Neural crest cell (in vitro differentiated cells): Measurements from ENCODE around the gene STAG1. TPM values are rescaled to one million over a fixed set of nuclear protein-coding genes. Genes with fewer than 3 reads are reported as not detected.
"Not testable (repeated sequence)": the region's sequence is repeated elsewhere in the genome, so short reads cannot be mapped to it uniquely, and the experiment has no call there.

Experiments used
- DNase-seq: peaks from one replicate; pipeline ENCODE4 v3.0.0; 2021; ENCODE audit warnings: low read depth, mixed read lengths, low spot score
- H3K27ac Mint-ChIP-seq: one replicate; pipeline ENCODE4 v1.8.0; 2021; ENCODE audit warnings: mild to moderate bottlenecking, mixed read lengths; ENCODE audit not compliant: unreplicated experiment
- H3K27me3 Mint-ChIP-seq: 2 replicates; pipeline ENCODE4 v1.8.0; 2021; ENCODE audit warnings: low read depth, mild to moderate bottlenecking, mixed read lengths
- H3K36me3 Mint-ChIP-seq: 2 replicates; pipeline ENCODE4 v1.8.0; 2021; ENCODE audit warnings: low read depth, mild to moderate bottlenecking, mixed read lengths
- H3K4me1 Mint-ChIP-seq: 2 replicates; pipeline ENCODE4 v1.8.0; 2021; ENCODE audit warnings: mixed read lengths
- H3K4me3 Mint-ChIP-seq: one replicate; pipeline ENCODE4 v1.8.0; 2021; ENCODE audit warnings: mild to moderate bottlenecking, mixed read lengths
- H3K9me3 Mint-ChIP-seq: 2 replicates; pipeline ENCODE4 v1.8.0; 2021; ENCODE audit warnings: mixed read lengths
- total RNA-seq: library from RNA; stranded (reverse); gene quantifications from 2 replicates; pipeline ENCODE4 v1.2.1, GENCODE V29; 2021
- TF ChIP-seq, protein P1 (sequence below): fragments of 200-600 bp; sonication (generic); conservative IDR thresholded peaks from 2 replicates; pipeline ENCODE4 v1.5.0; 2021; ENCODE audit warnings: antibody characterized with exemption, mild to moderate bottlenecking

Gene STAG1
- total RNA-seq, 1 donor from 2014 or later: 47.0 TPM

DNA sequence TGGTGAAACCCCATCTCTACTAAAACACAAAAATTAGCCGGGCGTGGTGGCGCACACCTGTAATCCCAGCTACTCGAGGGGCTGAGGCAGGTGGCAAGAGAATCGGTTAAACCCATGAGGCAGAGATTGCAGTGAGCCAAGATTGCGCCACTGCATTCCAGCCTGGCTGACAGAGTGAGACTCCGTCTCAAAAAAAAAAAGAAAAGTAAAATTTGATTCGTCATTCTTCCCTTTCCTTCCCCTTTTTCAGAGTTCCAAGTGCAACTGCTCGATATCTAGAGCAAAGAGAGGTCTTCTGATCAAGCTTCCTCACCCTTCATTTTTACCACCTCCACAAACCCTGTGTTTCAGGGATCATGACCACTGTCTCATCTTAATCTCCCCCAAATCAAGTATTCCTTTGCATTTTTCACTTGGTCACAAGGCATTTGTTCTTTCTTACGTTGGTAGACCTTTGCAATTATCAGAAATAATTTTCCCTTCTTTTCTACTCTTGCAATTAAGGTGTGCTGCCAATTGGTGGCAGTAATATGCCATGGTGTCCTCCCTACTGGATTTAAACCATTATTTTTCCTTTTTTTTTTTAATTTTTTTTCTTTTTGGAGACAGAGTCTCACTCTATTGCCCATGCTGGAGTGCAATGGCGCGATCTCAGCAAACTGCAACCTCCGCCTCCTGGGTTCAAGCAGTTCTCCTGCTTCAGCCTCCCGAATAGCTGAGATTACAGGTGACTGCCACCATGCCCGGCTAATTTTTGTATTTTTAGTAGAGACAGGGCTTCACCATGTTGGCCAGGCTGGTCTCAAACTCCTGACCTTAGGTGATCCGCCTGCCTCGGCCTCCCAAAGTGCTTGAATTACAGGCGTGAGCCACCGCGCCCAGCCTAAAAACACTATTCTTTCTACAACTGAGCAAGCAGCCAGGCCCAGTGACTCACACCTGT, 6.3 kb upstream of the STAG1 start:
- Mint-ChIP-seq H3K36me3 (peaks cover 15% of the 10 kb centered on the region), H3K9me3 (peaks cover 11% of the 10 kb centered on the region), H3K4me1 (peaks cover 15% of the 10 kb centered on the region), H3K4me3 (peak overlapping the region; percentile 10)
- TF ChIP-seq, protein P1, sequence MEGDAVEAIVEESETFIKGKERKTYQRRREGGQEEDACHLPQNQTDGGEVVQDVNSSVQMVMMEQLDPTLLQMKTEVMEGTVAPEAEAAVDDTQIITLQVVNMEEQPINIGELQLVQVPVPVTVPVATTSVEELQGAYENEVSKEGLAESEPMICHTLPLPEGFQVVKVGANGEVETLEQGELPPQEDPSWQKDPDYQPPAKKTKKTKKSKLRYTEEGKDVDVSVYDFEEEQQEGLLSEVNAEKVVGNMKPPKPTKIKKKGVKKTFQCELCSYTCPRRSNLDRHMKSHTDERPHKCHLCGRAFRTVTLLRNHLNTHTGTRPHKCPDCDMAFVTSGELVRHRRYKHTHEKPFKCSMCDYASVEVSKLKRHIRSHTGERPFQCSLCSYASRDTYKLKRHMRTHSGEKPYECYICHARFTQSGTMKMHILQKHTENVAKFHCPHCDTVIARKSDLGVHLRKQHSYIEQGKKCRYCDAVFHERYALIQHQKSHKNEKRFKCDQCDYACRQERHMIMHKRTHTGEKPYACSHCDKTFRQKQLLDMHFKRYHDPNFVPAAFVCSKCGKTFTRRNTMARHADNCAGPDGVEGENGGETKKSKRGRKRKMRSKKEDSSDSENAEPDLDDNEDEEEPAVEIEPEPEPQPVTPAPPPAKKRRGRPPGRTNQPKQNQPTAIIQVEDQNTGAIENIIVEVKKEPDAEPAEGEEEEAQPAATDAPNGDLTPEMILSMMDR: peak; percentile 63
- not testable (repeated sequence) for H3K27me3 Mint-ChIP-seq, DNase-seq, H3K27ac Mint-ChIP-seq

DNA sequence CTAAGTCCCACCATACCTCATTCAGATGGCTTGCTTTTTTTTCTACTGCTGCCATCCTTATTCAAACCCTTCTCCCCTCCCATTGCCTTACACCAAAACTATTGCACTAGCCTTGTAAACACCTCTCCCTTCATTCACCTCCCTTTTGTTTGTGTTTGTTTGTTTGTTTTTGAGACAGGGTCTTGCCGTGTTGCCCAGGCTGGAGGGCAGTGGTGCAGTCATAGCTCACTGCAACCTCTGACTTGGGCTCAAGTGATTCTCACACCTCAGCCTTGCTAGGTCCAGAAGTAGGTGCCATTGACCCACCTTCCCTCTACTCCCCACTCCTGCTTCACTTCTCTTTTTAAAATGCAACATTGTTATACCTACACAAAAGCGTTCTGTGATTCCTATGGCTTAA, 3.0 kb upstream of the STAG1 start:
- TF ChIP-seq, protein P1: no peak
- Mint-ChIP-seq H3K27ac (no peak overlapping the region), H3K36me3 (no peaks in the 10 kb centered on the region), H3K4me1 (peaks cover 35% of the 10 kb centered on the region), H3K4me3 (peak overlapping the region; percentile 61), H3K27me3 (peaks cover 2% of the 10 kb centered on the region), H3K9me3 (no peaks in the 10 kb centered on the region)
- DNase-seq: no peak

DNA sequence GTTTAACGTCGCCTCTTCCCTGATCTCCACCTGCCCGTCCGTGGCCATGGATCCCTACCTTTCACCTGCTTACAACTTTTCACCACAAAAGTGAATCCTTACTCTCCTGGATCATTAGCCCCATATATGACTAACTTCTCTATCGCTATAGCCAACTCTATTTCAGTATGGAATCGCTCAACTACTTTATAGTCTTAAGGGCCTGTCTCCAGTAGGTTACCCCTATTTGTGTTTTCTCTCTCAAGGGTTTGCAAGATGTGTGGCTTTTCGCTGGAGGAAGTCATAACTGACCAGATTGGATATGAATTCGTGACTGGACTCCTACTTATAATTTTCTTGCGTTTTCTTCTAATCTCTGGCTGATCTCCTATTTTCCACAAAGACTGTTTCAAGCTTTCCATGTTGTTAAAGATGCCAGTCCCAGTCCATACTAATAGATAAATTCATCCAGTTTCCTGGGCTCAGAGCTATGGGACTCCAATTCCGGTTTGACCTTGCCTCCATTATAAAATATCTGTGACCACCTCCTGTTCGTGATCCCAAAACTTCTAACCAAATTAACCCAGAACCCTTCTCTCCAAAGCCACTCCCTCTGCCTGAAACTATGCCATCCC, 1.3 kb upstream of the STAG1 start:
- H3K9me3 Mint-ChIP-seq: no peaks in the 10 kb centered on the region
- no peak for DNase-seq
- TF ChIP-seq, protein P1: no peak
- peaks cover 51% of the 10 kb centered on the region for H3K4me1 Mint-ChIP-seq
- no peaks in the 10 kb centered on the region for H3K36me3 Mint-ChIP-seq
- H3K27me3 Mint-ChIP-seq: peaks cover 2% of the 10 kb centered on the region
- peak overlapping the region; percentile 99 for H3K27ac Mint-ChIP-seq
- H3K4me3 Mint-ChIP-seq: peak overlapping the region; percentile 84

DNA sequence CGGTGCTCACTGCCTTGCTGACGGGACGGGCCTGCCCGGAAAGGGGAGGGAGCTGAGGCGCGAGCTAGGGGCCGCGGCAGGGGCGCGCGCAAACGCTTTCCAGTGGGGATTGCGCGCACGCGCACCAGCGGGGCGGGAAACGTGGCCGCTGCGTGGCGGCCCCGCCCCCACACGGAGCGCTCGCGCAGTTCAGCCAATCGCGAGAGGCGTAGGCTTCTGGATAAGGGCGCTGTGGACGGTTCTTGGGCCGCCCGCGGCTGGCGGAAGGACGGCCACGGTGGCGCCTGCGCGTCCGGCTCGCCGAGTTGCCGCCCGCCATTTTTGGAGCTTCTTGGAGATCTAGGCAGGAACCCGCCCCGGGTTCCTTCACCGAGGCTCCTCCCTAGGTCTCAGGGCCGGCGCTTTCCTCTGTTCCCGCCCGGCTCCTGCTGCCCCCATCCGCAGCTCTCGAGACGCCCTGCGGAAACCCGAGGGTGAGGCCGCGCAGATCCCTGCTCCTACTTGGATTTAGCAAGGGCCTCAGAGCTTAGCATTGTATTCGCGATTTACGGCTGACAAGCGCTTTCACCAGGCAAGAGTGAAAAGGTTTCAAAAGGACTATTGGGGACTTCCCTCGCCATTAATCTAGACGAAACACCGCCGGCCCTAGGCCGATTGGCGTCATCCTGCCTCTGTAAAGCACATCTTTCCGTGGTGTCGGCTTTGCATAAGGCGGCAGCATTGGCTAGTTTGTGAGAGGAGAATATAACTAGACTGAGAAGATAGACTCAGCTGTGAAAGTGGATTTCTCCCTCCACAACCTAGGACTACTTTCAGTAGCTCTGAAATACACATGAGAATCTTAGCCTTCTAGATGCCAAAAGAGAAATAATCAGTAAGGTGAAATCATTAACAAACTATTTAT, 496 bp upstream of the STAG1 start:
- TF ChIP-seq, protein P1: no peak

More for the DNA sequence above, 496 bp upstream of the STAG1 start:
- no peaks in the 10 kb centered on the region for H3K36me3 Mint-ChIP-seq
- H3K9me3 Mint-ChIP-seq: no peaks in the 10 kb centered on the region
- peak overlapping the region; percentile 84 for H3K4me3 Mint-ChIP-seq
- peak overlapping the region; percentile 99 for H3K27ac Mint-ChIP-seq
- peak; percentile 100 for DNase-seq
- peaks cover 51% of the 10 kb centered on the region for H3K4me1 Mint-ChIP-seq
- H3K27me3 Mint-ChIP-seq: peaks cover 2% of the 10 kb centered on the region
